SH-SY5Y (cell line): ENCODE measurements around the gene TREH.

Experiments used
- GATA2 ChIP-seq: IDR thresholded peaks from 2 replicates; pipeline ENCODE4 v1.6.1; 2011; ENCODE audit warnings: mild to moderate bottlenecking, low read depth, low read length
- GATA3 ChIP-seq: IDR thresholded peaks from 2 replicates; pipeline ENCODE4 v1.6.1; 2011; ENCODE audit warnings: low read depth, mild to moderate bottlenecking, low read length, moderate library complexity

DNA sequence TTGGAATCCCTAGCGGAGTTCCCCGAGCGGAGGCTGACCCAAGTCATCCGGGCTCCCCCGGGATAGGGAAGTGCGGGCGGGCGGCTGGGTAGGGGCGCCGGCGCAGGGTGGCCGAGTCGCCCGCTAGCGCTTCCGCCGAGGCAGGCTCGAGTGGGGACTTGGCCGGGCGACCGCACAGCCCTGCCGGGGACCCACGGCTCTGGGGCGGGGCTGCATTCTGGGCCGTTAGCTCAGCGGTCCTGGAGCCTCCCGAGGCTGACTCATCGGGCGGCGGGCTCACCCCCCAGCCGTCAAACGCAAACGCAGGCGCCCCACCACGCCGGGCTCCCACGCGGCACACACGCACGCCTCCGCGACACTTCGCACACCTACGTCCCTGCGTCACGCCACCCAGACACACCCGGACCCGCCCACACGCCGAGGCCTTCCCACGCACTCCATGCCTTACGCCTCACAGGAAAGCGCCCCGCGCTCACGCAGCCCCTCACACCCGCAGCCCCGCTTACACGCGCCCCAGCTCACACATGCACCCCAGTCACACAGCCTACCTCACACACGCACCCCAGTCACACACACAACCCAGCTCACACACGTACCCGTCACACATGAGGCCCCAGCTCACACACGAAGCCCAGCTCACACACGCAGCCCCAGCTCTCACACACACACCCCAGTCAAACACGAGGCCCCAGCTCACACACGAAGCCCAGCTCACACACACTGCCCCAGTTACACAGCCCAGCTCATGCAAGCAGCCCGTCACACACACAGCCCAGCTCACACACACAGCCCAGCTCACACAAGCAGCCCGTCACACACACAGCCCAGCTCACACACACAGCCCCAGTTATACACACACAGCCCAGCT lies 70.9 kb downstream of the TREH start:
- no peak for TF ChIP-seq GATA2
- no peak for TF ChIP-seq GATA3
